G401.6 (cell line): ENCODE data around the gene DRGX.

ENCODE experiments used
- FAIRE-seq: peaks from 2 replicates; lab custom pipeline; 2012; peaks lifted over from hg19 to GRCh38; lab: Jason Lieb, UNC

The DRGX gene

GRCh38 chr10:49334964-49335363 lies 60.9 kb downstream of the DRGX start:
- no peak for FAIRE-seq

DNA sequence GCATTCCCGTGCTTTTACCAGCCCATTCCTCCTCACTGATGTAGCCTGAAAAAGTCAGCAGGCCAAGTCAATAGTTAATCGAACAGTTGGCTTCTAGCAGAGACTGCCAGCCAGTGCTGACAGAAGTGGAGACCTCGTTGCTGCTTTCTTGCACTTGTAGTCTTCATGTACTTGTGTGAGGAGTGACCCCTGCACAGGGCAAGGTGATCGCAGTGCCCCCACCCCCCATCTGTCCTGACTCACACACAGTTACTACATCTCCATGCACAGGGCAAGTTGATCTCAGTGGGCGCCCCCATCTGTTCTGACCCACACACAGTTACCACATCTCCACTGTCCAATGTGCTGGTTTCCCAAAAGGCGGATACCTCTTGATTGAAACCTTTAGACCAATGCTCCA lies 62.7 kb downstream of the DRGX start:
- FAIRE-seq = no peak

DNA sequence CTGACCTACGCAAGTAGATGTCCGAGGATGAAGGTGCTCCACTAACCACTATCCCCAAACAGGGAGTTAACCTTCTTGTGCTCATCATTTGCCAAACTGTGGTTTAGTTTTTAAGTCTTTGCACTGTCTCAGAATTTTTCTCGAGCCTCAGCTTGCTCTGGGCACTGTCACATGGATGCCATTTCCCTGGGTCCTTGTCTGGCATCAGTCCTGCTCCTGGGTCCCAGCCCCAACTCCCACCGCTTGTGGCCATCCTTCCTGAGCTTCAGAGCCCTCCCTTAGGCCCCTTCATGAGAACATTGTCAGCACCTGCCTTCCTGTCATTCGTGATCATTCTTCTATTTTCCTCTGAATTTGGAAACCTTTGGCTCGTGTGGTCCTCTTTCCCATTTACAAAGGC lies 63.1 kb downstream of the DRGX start:
- no peak for FAIRE-seq

DNA sequence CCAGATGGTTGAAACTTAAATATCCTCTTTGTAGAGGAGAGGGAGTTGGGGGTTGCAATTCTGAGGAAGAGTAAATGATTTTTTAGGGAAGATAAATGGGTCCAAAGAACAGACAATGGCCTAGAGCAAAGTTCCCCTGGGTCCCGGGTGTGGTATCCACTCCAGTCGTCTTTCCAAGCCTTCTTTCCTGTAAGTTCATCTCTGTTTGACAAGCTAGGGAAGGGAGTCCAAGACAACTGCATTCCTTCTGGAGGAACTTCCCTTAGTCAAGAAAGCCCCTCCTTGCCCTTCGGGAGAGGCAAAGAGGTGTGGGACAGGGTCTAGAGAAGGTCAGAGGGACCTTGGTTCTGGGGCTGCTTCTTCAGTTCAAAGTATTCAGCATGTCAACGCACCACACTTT lies 63.6 kb downstream of the DRGX start:
- FAIRE-seq = no peak

DNA sequence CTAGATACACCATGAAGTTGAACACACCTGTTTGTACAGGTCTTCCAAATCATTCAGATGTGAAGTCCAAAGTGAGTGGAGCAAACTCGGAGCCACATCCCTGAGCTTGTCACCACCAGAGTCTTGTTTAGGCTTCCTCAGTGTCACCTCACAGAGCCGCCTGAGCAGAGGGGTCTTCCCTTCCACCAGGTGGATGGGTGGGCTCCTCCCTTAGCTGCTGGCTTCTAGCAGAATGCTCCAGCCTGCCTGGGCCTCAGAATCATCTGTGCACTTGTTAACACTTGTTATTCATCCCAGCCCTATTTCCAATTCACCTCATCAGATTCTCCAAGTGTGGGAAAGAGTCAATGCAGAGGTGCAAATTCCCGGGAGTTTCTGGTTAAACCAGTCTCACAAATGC lies 64.5 kb downstream of the DRGX start:
- no peak for FAIRE-seq

DNA sequence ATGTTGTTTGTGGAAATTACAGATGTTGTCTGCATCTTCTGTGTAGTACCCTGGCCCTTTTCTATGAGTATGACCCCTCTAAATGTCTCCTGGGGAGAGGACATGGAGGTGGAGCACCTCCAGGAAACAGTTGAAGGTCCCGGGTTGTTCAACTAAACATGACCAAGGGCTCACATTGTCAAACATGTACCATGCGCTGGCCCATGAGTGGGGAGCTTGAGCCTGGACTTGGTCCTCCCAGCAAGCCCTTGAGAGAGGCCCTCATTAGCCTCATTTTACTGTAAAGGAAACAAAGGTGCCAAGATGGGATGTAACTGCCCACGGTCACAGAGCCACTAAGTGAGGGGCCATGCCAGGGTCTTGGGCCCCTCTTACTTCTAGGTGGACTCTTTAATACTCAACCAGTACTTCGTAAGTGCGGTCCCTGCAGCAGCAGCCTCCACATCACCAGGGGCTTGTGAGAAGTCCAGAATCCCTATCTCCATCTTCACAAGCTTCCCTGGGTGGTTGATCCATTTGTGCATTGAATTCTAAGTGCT lies 65.7 kb downstream of the DRGX start:
- no peak for FAIRE-seq

- FAIRE-seq = no peak
These were observed 66.8 kb downstream of the DRGX start for GRCh38 chr10:49329146-49329505.

- no peak for FAIRE-seq
These were observed 67.3 kb downstream of the DRGX start for GRCh38 chr10:49328401-49329145.

- no peak for FAIRE-seq
These were observed 68.7 kb downstream of the DRGX start for GRCh38 chr10:49327036-49327813.

GRCh38 chr10:49325916-49326783 lies 69.7 kb downstream of the DRGX start:
- FAIRE-seq = no peak

- FAIRE-seq = no peak
These were observed 70.6 kb downstream of the DRGX start for GRCh38 chr10:49325131-49325915.

DNA sequence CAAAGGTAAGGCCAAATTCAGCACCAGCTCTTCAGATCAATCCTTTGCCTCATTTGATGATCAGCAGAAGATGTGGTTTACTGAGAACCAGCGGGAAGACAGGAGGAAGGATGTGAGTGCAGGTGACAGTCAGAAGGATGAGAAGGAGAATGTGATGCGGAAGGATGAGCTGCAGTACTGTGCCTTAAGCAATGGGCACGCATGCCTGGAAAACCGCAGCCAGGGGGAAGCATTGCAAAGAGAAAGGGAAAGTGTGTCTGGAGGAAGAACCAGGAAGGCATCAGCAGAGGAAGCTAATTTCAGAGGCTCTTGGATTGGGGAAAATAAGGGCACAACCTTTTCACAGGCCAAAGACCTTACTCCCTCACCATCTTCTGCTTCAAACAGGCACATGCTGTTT lies 71.2 kb downstream of the DRGX start:
- no peak for FAIRE-seq

GRCh38 chr10:49323896-49324270 lies 72.0 kb downstream of the DRGX start:
- FAIRE-seq = no peak

DNA sequence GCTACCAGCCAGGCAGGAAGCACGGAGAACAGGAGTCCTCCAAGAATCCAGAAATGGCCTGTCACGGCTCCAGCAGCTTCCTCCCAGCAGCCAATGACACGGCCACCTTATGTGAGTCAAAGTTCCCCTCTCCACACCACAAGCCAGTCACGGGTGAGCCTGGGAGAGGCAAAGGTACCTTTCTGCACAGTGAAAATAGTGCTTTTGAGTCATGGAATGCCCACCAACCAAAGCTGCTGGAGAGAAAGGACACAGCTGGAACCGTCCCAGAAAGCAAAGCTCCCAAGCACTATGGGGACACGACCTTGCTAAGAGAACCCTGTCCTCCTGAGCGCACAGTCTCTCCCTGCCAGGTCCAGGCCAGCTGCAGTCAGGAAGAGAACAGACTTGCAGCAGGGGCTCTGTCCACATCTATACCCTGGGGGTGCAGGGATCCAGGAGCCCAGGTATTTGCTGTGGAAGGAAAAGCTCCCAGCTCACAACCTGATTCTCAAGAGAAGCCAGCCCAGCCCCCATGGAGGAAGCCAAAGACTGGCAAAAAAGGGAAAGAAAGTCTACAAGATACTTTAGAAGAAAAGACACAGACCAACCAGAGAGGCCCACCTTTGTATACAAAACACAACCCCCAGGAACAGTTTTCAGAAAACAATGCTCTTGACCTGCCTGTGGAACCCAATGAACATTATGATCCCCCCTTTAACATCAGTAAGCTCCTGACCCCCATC lies 72.6 kb downstream of the DRGX start:
- FAIRE-seq = no peak

GRCh38 chr10:49322371-49323170 lies 73.3 kb downstream of the DRGX start:
- no peak for FAIRE-seq

- no peak for FAIRE-seq
These were observed 74.9 kb downstream of the DRGX start for GRCh38 chr10:49321021-49321420.

DNA sequence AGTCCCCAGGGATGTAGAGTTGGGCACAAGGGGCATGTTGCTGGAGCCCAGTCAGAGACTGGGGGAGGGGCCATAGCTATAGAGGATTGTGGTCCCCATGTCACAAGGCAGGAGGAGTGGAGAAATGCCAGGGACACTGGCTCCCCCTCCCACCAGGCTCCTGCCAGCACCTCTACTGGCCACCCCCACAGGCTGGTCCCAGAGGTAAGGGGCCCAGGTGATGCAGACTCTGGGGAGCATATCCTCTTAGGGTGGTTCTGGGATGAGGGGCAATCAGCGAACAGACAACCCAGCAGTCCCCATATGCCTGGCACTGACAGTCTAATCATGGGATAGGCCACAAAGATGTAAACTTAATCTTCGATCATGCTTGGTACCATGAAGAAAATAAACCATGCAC lies 75.7 kb downstream of the DRGX start:
- no peak for FAIRE-seq

DNA sequence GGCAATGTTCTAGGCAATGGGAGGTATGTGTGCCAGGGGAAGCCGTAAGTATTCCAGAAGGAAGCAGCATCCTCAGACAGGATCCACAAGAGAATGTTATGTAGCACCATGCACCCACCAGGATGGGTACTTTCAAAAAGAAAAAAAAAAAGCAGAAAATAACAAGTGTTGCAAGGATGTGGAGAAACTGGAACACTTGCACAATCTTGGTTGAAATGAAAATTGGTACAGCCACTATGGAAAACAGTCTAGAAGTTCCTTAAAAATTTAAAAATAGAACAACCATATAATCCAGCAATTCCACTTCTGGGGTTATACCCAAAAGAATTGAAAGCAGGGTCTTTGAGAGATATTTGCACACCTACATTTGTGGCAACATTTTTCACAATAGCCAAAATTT lies 76.7 kb downstream of the DRGX start:
- FAIRE-seq = no peak

- FAIRE-seq = no peak
These were observed 77.1 kb downstream of the DRGX start for GRCh38 chr10:49318755-49319154.

DNA sequence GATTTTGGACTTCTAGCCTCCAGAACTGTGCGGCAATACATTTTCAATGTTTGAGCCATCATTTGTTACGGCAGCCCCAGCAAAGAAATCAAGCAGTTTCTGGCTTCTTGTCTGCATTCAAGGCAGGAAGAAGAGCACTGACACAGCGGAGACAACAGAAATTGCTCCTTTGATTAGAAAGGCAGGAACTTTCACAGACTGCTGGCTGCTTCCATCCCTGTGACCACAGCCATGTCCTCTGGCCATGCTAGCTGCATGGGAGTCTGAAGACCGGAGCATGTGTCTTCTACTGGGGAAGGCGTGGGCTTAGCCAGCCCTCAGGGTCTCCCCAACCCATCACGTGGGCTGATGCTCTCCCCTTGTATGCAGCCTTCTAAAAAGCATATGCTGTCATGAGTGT lies 77.9 kb downstream of the DRGX start:
- no peak for FAIRE-seq
